Measurements from ENCODE around the gene LTB.
A peak's percentile ranks its signal among the peaks of the same experiment; 100 is the strongest.

Gene LTB

DNA sequence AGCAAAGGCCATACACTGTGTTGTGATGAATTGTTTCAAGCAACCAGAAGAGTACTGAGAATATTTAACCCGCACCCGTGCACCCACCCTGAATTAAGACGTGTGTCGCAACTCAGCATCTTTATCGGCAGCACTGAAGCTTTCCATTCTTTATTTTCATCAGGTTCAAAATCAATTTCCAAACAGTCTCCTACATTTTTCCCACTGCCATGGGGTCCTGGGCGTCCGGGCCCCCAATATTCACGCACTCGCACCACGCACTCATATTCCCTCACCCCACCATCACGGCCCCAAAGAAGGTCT lies 1.8 kb downstream of the LTB start:
- H3K4me3 ChIP-seq (replicated peaks; ENCODE audit: low read depth, low read length) = peak overlapping the region; percentile 69
- H3K27me3 ChIP-seq (replicated peaks; ENCODE audit: control insufficient read depth, insufficient read depth, low read length) = no peaks in the 10 kb centered on the region
- DNase-seq (ENCODE audit: extremely low read depth, insufficient read length) = no peak
- TF ChIP-seq, protein P1, sequence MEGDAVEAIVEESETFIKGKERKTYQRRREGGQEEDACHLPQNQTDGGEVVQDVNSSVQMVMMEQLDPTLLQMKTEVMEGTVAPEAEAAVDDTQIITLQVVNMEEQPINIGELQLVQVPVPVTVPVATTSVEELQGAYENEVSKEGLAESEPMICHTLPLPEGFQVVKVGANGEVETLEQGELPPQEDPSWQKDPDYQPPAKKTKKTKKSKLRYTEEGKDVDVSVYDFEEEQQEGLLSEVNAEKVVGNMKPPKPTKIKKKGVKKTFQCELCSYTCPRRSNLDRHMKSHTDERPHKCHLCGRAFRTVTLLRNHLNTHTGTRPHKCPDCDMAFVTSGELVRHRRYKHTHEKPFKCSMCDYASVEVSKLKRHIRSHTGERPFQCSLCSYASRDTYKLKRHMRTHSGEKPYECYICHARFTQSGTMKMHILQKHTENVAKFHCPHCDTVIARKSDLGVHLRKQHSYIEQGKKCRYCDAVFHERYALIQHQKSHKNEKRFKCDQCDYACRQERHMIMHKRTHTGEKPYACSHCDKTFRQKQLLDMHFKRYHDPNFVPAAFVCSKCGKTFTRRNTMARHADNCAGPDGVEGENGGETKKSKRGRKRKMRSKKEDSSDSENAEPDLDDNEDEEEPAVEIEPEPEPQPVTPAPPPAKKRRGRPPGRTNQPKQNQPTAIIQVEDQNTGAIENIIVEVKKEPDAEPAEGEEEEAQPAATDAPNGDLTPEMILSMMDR (IDR thresholded peaks at IDR 0.05; ENCODE audit: insufficient read depth, low read length, poor library complexity, severe bottlenecking) = no peak
- peaks cover 11% of the 10 kb centered on the region for H3K36me3 ChIP-seq (ENCODE audit: control insufficient read depth, insufficient read depth, low read length)

DNA sequence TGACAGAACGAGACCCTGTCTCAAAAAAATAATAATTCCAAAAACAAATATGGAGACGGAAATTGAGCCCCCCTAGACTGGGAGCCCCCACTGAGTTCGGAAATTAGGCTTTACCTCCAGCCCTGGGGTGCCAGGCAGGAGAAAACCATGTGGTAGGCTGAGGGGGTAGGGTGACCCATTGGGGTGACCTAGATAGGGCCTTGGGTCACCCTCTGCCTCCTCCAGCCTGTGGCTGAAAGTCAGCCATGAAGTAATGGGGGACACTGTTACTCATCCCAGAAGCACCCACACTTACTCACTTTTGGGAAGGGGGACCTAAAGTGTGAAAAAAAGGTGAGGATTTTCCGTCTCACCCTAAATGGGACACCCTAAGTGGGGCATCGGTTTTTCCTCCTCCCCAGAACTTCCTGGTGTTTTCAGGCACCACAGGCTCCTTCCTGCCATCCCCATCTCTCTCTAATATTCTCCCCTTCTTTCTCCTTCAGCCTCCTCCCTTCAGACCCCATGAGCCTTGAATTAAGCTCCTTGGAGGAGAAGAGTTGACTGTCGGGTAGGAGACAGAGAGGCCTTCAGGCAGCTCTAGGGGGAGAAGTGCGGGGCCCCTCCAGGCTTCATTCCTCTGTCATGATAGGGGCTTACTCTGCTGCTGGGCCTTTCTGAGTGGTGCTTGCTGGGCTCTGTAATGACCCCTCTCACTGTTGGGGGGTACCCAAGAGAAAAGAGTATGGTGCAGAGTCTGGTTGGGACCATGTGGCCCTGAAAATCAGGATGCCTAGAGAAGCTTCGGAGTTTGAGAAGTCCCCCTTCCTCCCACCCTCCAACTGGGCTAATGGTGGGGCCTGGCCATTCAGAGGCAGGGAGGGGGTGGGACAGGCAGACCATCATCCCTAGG lies 2.4 kb downstream of the LTB start:
- TF ChIP-seq, protein P1 (IDR thresholded peaks at IDR 0.05; ENCODE audit: insufficient read depth, low read length, poor library complexity, severe bottlenecking) = no peak
- peak overlapping the region; percentile 69 for H3K4me3 ChIP-seq (replicated peaks; ENCODE audit: low read depth, low read length)
- no peak for DNase-seq (ENCODE audit: extremely low read depth, insufficient read length)
- peaks cover 11% of the 10 kb centered on the region for H3K36me3 ChIP-seq (ENCODE audit: control insufficient read depth, insufficient read depth, low read length)
- H3K27me3 ChIP-seq (replicated peaks; ENCODE audit: control insufficient read depth, insufficient read depth, low read length) = no peaks in the 10 kb centered on the region

DNA sequence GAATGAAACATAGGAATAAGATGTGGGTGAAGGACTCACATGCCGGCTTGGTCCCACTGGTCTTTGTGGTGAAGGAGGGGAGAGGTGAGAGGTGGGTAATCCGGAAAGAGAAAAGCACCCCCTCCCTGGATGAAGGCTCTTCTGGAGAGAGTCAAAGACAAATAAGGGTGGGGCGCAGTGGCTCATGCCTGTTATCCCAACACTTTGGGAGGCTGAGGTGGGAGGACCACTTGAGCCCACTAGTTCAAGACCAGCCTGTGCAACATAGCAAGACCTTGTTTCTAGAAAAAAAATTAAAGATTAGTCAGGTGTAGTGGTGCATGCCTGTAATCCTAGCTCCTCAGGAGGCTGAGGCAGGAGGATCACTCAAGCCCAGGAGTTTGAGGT lies 3.1 kb downstream of the LTB start:
- TF ChIP-seq, protein P1 (IDR thresholded peaks at IDR 0.05; ENCODE audit: insufficient read depth, low read length, poor library complexity, severe bottlenecking) = no peak
- Histone ChIP-seq H3K36me3 (ENCODE audit: control insufficient read depth, insufficient read depth, low read length) (peaks cover 11% of the 10 kb centered on the region), H3K27me3 (replicated peaks; ENCODE audit: control insufficient read depth, insufficient read depth, low read length) (no peaks in the 10 kb centered on the region), H3K4me3 (replicated peaks; ENCODE audit: low read depth, low read length) (peak overlapping the region; percentile 90)
- DNase-seq (ENCODE audit: extremely low read depth, insufficient read length) = no peak

DNA sequence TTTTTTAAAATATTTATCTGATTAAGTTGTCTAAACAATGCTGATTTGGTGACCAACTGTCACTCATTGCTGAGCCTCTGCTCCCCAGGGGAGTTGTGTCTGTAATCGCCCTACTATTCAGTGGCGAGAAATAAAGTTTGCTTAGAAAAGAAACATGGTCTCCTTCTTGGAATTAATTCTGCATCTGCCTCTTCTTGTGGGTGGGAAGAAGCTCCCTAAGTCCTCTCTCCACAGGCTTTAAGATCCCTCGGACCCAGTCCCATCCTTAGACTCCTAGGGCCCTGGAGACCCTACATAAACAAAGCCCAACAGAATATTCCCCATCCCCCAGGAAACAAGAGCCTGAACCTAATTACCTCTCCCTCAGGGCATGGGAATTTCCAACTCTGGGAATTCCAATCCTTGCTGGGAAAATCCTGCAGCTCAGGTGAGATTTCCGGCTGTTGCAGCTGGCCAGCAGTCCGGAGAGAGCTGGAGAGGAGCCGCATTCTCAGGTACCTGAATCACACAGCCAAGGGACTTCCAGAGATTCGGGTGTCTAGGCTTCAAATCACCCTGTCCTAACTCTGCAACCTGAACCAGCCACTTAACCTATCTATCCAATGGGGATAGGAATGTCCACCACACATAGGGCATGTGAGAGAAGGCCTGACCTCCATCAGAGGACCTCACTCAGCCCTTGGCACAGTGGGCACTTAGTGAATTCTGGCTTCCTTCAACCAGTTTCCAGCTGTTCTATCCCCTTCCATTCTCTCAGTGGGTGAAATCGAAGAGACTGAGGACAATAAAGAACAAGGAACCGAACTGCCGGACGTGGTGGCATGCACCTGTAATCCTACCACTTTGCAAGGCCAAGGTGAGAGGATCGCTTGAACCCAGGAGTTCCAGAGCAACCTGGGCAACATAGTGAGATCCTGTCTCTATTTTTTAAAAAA lies 3.8 kb downstream of the LTB start:
- peak overlapping the region; percentile 90 for H3K4me3 ChIP-seq (replicated peaks; ENCODE audit: low read depth, low read length)
- TF ChIP-seq, protein P1 (IDR thresholded peaks at IDR 0.05; ENCODE audit: insufficient read depth, low read length, poor library complexity, severe bottlenecking) = no peak
- no peak for DNase-seq (ENCODE audit: extremely low read depth, insufficient read length)
- no peaks in the 10 kb centered on the region for H3K27me3 ChIP-seq (replicated peaks; ENCODE audit: control insufficient read depth, insufficient read depth, low read length)
- H3K36me3 ChIP-seq (ENCODE audit: control insufficient read depth, insufficient read depth, low read length) = peaks cover 11% of the 10 kb centered on the region

DNA sequence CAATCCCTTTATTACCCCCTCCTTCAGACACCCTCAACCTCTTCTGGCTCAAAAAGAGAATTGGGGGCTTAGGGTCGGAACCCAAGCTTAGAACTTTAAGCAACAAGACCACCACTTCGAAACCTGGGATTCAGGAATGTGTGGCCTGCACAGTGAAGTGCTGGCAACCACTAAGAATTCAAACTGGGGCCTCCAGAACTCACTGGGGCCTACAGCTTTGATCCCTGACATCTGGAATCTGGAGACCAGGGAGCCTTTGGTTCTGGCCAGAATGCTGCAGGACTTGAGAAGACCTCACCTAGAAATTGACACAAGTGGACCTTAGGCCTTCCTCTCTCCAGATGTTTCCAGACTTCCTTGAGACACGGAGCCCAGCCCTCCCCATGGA lies 4.7 kb downstream of the LTB start:
- H3K27me3 ChIP-seq (replicated peaks; ENCODE audit: control insufficient read depth, insufficient read depth, low read length) = no peaks in the 10 kb centered on the region
- peak overlapping the region; percentile 90 for H3K4me3 ChIP-seq (replicated peaks; ENCODE audit: low read depth, low read length)
- TF ChIP-seq, protein P1 (IDR thresholded peaks at IDR 0.05; ENCODE audit: insufficient read depth, low read length, poor library complexity, severe bottlenecking) = no peak
- H3K36me3 ChIP-seq (ENCODE audit: control insufficient read depth, insufficient read depth, low read length) = peaks cover 11% of the 10 kb centered on the region
- DNase-seq (ENCODE audit: extremely low read depth, insufficient read length) = no peak

Measured in GM06990 (cell line).